SK-N-SH (cell line): Measurements from ENCODE around the gene PEBP1.

Experiments used
- CTCF ChIP-seq: fragments of 200-600 bp; sonication (generic); IDR thresholded peaks from 2 replicates; pipeline ENCODE4 v1.6.1; 2017; ENCODE audit warnings: antibody characterized with exemption, mild to moderate bottlenecking, moderate library complexity
- EP300 ChIP-seq, 2 experiments: IDR thresholded peaks; 2 replicates each; pipeline versions ENCODE4 v1.4.0 to v1.6.1; 2012; ENCODE audit warnings: borderline replicate concordance in 1 of 2, low read depth in 1 of 2, low read length in 1 of 2
- EZH2phosphoT487 ChIP-seq: fragments of 200-600 bp; sonication (generic); IDR thresholded peaks from 2 replicates; pipeline ENCODE4 v1.6.1; 2017; ENCODE audit warnings: low read depth, mixed run types, mild to moderate bottlenecking, antibody characterized with exemption, moderate library complexity, borderline replicate concordance
- REST ChIP-seq: IDR thresholded peaks from 2 replicates; pipeline ENCODE4 v1.6.1; 2012; ENCODE audit warnings: mild to moderate bottlenecking, low read depth, low read length, moderate library complexity
- TAF1 ChIP-seq: IDR thresholded peaks from 2 replicates; pipeline ENCODE4 v1.6.1; 2012; ENCODE audit warnings: low read depth, mild to moderate bottlenecking, low read length, moderate library complexity, borderline replicate concordance
- ZBTB33 ChIP-seq: IDR thresholded peaks from 2 replicates; pipeline ENCODE4 v1.4.0; 2012; ENCODE audit warnings: low read depth, borderline replicate concordance

- TF ChIP-seq EP300 (IDR thresholded peaks at IDR 0.05; ENCODE audit: borderline replicate concordance in 1 of 2, low read depth in 1 of 2, low read length in 1 of 2) (no peak), TAF1 (no peak), EZH2phosphoT487 (no peak), CTCF (no peak), ZBTB33 (no peak), REST (no peak)
Measured at GRCh38 chr12:118193477-118193876, 57.6 kb downstream of the PEBP1 start.
